Central memory CD4-positive, alpha-beta T cell (primary cell): ENCODE data around the gene RPH3AL.
A peak's percentile ranks its signal among the peaks of the same experiment; 100 is the strongest.

Experiments used
- DNase-seq: peaks from one replicate; pipeline ENCODE4 v3.0.0; 2022
- total RNA-seq, 3 experiments: gene quantifications; one replicate each; lab custom pipeline; 2026; lab: John Stamatoyannopoulos, UW

RPH3AL gene, protein sequence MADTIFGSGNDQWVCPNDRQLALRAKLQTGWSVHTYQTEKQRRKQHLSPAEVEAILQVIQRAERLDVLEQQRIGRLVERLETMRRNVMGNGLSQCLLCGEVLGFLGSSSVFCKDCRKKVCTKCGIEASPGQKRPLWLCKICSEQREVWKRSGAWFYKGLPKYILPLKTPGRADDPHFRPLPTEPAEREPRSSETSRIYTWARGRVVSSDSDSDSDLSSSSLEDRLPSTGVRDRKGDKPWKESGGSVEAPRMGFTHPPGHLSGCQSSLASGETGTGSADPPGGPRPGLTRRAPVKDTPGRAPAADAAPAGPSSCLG
- 1.2 to 2.5 (median 1.5) reads per million in 3 experiments for total RNA-seq

DNA sequence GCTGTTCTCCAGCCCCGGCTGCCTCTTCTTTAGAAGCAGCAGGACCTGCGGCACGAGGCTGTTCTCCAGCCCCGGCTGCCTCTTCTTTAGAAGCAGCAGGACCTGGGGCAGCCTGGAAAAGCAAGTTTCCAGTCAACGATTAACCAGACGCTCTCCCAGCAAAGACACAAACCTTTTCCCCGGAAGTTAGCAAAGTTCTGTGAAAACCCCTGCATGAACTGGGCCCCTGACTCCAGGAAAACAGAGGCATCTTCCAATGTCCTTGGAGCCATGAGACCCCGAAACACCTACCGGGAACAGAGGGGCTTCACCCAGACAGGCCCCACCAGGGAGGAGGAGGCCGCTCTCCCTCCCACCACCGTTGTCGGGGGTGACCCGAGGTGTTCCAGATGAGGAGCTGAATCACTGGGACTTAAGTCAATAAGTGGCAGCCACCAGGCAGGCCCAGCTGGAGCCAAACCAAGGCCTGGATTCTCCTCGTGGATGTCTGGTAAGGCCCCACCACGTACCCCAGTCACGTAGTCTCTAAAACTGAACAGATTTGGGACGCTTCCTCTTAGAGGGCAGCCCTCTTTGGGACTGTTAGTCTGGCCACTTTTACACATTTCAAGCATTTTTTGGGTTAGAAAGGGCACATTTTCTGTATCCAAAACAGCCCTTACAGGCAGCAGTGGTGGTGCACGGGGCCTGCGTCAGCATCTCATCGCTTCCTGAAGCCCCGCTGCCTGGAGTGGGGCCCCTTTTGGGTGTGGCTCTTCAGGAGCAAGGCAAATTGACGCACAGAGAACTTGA is at the start of gene RPH3AL:
Gene RPH3AL (minus strand): TSS at position 387 of the 792 bp plus-strand sequence. CDS start 25,264 bp downstream, outside the sequence.
- no peak for DNase-seq

DNA sequence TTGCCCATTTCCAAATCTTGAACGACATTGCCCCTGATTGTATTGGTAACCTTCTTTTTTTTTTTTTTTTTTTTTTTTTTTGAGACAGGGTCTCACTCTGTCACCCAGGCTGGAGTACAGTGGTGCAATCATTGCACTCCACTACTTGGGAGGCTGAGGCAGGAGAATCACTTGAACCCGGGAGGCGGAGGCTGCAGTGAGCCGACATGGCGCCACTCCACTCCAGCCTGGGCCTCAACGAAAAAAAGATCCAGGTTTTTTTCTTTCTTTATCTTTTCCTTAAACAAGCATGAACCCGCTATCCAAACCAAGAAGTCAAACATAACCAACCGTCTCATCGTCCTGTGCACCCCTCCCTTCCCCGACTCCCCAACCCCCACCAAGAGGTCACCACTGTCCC is 47.6 kb upstream of the RPH3AL start:
- DNase-seq: no peak

DNA sequence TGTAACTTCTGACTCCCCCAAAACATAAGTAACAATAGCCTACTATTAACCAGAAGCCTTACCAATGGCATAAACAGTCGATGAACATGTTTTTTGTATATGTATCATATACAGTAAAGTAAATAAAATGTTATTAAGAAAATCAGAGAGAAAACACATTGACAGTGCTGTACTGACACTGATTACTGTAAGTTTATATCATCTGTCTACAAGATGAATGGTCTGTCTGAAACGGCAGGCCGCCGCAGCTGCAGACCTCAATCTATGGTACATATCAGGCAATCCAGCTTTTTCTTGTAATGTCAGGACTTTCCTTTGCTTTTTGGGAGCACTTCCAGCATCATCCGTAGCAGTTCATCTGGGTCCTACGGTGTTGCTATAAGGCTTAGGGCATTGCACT is 44.2 kb upstream of the RPH3AL start:
- DNase-seq: no peak

DNA sequence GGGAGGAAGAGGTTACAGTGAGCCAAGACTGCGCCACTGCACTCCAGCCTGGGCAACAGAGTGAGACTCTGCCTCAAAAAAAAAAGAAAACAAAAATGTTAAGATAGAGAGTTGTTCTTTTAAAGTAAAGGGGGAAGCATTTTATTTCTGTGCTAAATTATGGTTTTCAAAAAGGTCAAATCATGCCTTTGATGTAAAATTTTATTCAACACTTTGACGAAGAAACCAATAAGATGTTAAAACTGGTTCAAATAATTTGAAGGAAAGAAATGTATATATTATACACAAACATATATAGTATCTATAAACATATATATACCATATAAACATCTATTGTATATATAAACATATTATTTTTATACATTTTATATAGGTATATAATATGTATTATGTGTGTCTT is 43.4 kb upstream of the RPH3AL start:
- DNase-seq: no peak

DNA sequence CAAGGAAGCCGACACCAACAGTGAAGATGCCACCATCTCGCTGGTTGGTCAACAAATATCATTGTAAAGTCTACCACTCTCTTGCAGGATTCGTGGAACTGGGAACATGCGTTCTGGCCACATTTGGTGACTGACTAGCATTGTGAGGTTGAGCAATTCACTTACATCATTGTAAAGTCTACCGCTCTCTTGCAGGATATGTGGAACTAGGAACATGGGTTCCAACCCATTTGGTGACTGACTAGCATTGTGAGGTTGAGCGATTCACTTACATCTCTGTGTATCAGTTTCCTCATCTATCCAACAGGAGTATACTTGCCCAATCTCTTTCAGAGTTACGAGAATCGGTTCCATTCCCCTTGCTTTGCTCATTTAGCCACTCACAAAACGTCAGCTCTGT is 42.6 kb upstream of the RPH3AL start:
- DNase-seq: no peak

DNA sequence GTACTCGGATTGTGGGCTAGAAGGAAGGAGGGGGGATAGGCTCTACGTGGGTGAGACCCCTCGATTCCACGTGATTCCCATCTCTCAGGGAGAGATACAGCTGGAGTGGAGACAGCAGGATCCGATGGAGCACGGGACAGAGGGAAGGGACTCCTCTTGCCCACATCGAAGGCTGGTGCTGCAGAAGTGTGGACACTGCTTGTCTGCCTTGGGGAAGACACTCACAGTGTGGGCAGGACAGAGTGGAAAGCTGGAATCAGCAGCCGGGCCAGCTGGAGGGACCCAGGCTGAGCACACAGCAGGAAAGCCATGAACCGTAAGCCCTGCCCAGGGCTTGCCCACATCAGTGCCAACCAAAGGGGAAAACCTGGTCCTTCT is 42.1 kb upstream of the RPH3AL start:
- DNase-seq: no peak

DNA sequence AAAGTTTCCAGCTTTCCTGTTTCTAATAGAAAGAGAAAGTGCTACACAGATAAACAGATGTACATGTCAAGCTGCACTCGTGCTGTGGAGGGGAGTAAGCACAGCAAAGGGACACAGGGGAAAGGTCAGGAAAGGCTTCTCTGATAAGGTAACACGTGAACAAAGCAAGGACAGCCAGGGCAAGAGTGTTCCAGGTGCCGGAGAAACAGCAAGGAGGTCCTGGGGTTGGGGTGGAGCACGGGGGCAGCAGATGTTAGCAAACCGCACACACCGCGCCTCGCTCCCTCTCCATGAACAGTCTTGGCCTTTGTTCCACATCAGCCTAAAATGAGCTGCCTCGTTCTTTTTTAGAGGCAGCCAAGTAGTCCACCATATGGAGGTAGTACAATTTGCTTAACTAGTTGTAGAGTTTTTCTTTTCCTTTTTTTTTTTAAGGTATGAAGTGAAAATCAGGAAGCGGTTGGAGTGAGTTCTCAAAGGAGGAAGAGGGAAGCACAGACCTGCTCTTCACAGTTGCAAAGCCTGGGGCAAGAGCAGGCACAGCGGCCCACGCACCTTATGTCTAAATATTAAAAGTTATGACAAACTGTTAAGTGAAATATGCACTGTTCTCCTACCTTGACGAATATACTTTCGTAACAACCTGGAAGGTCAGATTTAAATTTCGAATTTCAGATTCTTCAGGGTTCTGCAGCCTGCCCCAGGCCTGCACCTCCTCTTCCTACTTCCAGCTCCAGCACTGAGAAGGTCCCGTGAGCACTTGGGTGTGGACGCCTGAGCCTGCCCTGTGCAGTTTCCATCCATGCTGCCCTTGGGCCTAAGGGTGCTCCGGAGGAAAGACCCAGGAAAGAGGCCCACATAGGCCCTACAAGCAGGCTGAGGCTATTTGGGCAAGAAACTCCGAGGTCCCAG is 41.5 kb upstream of the RPH3AL start:
- no peak for DNase-seq

DNA sequence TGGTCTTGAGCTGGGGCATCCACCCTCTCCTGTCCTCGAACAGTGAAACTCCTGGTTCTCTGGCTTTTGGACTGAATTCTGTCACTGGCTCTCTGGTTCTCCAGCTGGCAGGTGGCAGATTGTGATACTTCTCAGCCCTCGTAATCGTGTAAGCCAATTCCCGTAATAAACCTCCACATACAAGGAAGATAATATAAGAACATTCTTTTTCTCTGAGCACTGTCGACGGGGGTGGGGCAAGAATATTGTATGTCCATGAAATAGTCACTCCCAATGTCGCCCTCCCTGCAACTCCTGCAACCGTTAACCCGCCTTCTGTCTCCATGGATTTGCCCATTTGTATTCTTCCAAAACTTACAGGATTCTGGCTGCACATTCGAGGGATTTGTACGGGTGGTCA is 39.2 kb upstream of the RPH3AL start:
- no peak for DNase-seq

DNA sequence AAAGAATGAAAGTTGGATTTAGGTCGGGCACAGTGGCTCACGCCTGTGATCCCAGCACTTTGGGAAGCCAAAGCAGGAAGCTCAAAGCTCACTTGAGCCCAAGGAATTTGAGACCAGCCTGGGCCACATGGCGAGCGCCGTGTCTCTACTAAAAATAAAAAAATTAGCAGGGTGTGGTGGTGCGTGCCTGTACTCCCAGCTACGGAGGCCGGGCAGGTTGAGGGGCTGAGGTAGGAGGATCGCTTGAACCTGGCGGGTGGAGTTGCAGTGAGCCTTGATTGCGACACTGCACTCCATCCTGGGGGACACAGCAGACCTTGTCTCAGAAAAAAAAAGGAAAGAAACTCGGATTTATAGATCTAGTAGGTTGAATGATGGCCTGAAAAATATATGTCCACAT is 37.4 kb upstream of the RPH3AL start:
- no peak for DNase-seq

DNA sequence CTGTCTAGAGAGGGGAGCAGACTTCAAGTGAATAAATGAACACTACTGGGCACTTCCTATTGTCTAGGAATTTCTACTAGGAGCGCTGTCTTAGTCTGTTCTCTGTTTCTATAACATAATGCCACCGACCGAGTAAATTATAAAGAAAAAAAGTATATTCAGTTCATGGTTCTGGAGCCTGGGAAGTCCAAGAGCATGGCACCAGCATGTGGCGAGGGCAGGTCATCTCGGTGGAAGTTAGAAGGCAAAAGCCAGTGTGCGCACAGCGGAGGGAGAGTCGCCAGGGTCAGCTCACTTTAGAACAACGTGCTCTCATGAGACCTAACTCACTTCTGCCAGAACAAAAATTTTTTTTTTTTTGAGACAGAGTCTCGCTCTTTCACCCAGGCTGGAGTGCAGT is 35.5 kb upstream of the RPH3AL start:
- DNase-seq: no peak

DNA sequence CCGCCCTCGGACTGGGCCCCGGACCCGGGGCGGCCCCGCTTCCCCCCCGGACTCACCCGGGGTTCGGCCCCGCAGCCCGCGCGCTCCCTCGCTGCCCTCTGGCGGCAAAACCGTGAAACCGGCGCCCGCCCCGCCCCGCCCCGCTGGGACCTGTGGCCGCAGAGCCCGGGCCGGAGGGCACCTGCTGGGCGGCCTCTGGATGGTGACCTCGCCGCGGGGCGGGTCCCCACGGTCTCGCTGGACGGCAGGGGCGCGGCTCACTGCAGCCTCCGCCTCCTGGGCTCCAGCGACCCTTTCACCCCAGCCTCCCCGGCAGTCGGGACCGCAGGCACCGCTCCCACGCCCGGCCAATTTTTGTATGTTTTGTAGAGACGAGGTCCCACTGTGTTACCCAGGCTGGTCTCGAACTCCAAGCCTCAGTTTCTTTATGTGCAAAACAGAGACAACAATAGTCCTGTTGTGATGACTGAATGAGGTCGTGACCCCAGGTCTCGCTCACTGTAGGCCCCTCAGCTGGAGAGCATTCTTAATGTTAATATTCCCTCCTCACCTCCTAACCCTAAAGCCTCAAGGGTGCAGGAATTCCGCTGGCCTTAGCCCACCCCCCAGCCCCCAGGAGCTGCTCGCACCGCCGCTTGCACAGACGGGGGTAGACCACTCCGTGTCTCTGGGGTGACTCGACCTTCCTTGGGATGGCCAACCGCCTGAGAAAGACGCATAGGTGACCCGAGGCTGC is 33.7 kb upstream of the RPH3AL start:
- DNase-seq: peak; percentile 33

DNA sequence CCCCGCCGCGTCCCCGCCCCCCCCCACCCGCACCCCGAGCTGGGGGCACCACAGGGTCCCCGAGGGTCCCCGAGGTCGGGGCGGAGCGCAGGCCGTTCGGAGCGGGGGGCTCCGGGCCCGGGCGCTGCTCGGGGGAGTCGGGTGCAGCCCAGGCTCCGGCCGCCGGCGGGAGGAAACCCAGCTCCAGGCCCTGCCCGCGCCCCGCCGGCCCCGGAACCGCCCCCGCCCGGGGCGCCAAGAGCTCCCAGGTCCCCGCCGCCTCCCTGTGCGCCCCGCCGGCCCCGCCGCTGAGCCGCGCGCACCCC is 33.2 kb upstream of the RPH3AL start:
- DNase-seq: no peak

DNA sequence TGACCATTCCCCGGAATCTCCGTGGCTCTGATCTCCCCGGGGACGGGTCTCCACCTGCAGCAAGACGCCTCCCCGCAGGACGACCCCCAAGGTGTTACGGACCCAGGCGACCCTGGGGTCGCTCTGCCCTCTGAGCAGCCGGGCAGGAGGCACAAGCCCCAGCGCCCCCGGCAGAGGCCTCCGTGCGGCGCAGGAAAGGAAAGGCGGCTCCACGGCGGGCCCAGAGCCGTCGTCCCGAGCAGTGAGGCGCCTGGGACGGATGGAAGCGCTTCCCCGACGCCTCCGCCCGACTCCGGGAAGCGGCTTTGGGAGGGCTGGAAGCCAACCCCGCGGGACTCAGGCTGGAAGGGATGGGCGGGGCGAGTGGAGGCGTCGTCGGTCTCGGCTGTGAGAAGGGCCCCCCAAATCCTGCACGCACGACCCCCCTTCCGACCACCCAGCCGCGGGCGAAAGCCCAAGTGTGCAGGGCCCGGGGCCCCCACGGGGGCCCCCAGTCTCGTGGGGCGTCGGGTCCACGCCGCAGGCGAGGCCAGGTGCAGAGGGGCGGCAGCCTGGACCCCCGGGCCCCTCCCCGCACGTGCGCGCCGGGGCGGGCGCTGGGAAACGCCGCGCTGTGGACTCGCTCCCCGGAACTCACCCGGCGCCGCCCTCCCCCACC is 32.7 kb upstream of the RPH3AL start:
- no peak for DNase-seq

DNA sequence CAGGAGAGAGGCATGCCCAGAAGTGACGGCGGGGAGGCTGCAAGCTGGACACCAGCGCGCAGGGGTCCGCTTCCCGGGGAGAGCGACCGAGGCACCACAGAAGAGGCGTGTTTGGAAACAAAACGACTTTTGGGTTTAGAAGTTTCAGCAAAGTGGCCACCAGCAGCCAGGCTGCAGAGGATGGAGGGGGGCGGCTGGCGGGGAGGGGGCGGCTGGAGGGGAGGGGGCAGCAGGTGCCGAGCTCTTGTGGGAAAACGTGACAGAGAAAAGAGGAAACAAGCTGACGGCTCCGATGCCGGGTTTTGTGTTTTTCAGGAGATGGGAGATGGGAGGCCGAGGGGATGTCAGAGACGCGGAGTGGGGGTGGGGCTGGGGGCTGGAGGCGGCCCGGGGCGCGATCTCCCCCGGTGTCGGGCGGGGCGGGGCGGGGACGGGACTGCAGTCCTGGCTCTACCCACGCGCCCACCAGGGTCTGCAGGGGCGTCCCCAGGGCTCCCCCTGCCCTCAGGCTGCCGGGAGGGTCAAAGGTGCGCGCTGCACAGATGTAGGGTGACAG is 32.1 kb upstream of the RPH3AL start:
- no peak for DNase-seq

DNA sequence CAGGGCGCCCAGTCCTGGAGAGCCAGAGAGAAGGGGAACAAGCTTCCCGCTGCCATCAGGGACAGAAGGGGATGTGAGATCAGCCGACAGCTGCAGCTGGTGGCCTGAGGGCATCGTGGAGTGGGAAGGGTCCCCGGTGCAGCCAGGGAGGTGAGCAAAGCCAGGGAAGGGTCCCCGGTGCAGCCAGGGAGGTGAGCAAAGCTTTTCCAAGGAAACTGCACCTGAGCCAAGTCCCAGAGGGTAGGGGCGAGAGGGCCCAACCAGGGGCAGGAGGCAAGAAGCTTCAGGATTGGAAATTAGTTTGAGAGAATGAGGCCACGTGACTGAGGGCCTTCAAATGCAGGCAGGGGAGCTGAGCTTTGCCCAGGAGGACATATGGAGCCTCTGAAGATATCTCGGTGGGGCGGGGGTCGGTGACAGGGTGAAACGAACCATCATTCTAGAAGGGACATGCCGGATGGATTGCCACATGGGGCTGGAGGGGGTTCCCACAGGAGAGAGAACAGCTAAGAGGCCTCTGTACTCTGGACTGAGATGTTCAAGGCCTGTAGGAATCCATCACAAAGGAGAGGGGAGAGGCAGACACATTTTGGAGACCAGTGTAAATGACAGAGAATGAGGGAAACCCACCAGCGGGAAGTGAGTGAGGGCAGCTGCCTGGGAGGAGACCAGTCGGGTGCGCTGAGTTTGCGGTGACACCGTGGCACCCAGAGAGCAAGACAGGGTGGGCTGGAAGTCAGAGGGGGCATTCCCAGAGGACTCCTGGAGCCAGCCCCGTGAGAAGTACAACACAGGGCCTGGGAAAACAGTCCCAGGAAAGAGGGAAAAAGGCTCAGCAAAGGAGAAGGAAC is 31.4 kb upstream of the RPH3AL start:
- no peak for DNase-seq

DNA sequence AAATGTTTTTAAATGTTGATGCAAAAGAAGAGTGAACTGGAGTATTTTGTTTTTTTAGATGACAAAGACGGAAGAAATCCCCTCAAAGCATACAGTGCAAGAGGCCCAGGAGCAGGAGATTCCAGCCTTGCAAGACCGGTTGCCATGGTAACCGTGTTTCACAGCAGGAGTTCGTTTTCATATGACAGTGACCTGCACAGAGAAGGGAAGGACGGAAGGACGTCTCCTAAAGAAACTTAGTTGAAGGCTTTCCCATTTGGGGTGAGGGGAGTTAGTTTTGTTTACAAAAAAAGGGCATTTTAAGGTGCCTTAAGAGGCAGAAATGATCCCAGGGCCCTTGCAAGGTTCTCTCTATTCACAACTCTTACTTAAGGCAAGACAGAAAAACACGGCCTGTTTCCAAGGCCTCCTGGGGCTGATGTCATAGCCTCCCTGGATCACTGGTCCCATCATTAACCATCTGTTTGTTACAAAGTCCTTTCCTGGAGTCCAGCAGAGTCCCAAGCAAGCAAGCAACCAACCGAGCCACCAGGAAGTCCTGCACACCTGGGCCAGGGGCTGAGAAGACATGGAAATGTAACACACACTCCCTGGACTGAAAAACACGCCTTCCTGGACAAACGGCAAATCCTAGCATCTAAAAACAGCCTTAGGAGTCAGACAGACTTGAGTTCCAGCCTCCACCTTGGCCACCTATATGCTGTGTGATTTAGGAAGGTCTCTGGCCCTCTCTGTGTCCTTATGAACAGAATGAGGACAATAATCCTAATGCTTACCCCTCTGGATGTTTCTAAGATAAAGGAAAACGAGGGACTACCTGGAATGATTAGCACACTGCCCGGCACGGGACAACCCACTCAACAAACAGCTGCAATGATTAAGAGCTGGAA is 30.3 kb upstream of the RPH3AL start:
- DNase-seq: no peak

DNA sequence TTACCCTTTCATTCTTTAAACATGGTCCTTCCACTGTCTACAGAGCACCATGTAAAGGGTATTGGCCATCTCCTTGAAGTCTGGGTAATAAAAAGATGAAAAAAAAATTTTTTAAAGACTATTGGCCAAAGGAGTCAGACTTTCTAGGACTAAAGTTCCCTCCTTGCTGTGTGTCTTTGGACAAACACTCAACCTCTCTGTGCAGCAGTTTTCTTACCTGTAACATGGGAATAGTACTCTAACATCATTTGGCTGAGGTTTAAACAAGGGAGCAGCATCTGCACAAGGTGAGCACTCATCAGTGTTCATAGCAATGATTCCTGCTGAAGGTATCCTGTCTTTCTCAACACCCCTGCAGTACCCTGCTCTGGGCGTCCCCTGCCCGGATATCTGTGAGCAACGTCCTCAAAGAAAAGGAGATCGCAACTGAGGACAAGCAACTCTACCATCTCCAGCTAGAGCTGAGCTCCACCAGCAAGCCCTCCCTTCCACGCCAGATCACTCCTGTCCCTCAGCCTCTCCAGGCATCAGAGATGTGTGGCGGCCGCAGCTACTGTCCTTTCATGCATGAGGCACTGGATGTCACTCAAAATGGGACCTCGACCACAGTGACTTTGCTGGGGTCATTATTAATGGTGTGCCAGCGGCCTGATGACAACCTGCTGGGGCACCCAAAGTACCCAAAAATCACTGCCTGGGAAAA is 29.5 kb upstream of the RPH3AL start:
- no peak for DNase-seq

DNA sequence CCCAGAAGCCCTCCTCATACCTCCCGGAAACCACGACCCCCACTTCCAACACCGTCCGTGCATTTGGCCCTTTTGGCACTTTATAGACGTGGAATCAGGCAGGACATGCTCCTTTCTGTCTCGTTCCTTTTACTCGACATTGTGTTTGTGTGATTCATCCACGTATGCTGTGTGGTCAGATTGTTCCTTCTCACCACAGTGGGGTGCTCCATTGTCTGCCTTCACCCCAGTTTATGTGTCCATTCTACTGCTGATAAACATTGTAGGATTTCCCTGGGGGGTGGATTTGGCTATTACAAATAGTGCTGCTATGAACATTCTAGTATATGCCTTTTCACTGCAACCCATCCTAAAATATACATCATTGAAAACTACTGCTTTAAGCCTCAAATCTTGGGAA is 28.9 kb upstream of the RPH3AL start:
- no peak for DNase-seq
